ENCODE measurements around the gene PTPRM. TPM values are rescaled to one million over a fixed set of nuclear protein-coding genes. Genes with fewer than 3 reads are reported as not detected.

The PTPRM gene
- total and polyA plus RNA-seq, 2 of the 8 experiments (the other 6 are each of a cell fraction or from before 2014, with no cell fraction given), result 4.1 to 7.0 TPM

DNA sequence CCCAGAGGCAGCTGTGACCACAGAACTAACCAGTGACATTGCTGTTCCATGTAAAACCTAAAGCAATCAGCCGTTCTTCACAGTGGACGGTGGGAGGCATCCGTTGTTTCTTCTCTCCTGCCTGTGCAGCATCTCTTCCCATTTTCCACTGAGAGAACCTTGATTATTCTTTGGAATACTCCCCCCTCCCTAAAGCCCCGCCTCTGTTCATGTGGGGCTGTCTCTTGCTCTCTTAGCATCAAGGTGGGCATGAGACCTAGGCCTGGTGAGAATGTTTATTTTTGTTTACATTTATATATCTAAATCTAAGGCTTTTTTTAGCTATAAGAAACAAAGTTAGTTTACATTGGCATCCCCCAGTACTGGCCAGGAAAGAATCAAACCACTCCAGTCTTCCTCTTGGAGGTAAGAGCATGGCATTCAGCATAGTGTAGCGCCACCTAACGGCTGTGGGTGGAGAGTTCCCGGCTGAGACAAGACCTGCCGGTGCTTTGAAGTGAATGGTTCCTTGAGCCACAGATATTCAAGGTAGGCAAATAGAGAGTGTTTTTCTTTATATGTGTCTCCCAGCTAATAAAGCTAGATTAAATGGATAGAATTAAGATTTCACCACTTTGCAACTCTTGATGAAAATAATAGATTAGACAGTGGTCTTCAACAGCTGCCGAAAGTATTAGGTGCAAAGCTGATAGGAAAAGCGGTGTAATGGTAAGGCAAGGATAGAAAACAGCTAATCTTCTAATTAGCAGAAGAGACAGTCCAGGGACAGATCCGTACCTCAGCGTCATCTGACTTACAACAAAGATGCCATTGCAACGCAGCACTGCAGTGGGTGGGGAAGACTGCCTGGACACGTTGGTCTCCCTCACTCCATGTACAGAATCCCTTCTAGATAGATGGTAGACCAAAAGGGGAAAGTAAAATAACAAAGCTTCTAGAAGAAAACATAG is 822.5 kb downstream of the PTPRM start (continued):
- TF ChIP-seq SUZ12 (IDR thresholded peaks at IDR 0.05; ENCODE audit: low read length), result no peak
